GM18870 (cell line): Measurements from ENCODE around the gene SYT2.
"Not testable (repeated sequence)": the region's sequence is repeated elsewhere in the genome, so short reads cannot be mapped to it uniquely, and the experiment has no call there.

ENCODE experiments used
- ATAC-seq: cut with Tn5 transposase; IDR thresholded peaks from one replicate; pipeline ENCODE4 v1.9.1; 2021; ENCODE audit warnings: moderate library complexity; ENCODE audit not compliant: unreplicated experiment

SYT2 gene

DNA sequence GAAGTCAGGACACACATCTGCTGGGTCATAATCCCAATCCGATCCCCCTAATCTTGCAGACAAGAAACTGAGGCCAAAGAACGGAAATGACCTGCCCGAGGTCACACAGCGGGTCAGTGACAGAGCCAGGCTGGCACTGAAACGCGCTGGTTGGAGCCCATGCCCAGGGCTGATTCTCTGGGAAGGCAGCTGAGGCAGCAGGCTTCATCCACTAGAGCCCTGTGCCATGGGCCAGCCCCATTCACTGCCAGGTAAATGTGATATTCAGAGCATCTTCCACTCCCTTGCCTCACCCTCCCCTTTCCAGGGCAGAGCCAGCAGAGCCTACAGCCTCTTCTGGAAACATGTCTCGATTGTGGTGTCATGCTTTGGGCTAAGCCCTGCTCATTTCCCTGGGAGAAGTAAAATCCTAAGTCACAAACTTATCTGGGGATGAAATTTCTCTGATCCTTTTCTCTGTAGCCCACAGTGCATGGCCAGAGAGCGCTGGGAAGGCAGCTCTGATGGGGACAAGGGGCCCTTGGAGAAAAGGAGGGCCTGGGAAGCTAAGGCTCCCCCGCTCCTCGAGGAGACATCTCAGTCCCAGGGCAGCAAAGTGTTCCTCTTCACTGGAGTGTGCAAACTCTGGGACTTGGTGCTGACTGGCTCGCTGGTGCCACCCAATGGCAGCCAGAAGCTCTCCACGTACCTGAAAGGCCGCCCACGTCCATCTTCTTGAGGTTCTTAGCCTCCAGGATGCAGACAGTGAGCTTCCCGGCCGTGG is 110.4 kb downstream of the SYT2 start:
- no peak for ATAC-seq

DNA sequence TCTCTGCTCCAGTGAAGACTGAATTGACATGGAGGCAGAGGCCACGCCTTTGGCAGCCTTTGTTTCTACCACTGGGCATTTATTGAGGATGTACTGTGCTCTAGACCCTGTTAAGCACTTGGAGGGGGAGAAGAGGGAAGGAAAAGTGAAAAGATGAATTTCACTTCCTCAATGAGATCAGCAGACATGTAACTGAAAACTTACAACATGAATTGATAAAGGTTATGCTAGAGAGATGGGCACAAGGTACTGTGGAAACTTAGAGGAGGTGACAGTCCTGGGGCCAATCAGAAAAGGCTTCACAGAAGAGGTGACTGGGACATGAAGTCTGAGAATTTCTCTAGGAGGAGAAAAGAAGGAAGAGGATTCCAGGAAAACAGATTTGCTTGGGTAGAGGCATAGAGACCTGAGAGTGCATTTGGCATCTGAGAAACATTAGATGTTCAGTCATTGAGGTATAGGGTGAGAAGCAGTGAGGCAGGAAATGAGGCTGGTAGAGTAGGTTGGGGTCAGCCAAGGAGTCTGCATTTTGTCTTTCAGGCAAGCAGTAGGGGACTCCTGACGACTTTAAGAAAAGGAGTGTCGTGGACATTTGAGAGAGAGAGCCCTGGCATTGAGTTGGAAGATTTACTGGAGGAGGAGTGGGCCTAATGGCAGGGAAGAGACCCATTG is 113.0 kb downstream of the SYT2 start:
- no peak for ATAC-seq

DNA sequence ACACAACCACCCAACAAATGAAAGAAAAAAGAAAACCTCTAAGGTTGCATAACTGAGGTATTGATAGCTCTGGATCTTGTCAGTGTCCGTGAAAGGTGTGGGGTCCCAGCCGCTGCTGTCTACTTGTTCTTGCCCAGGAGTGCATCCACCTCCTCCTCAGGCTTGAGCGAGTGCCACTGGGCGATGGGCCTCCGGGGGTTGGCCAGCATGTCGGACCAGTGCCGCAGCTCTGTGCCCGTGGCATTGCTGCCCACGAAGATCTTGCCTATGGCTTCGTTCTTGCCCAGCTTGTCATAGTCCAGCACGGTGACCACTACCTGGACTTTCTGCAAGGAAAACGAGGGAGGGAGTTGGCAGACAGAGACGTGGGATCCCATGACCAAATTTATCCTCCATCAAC is 113.6 kb downstream of the SYT2 start:
- no peak for ATAC-seq

DNA sequence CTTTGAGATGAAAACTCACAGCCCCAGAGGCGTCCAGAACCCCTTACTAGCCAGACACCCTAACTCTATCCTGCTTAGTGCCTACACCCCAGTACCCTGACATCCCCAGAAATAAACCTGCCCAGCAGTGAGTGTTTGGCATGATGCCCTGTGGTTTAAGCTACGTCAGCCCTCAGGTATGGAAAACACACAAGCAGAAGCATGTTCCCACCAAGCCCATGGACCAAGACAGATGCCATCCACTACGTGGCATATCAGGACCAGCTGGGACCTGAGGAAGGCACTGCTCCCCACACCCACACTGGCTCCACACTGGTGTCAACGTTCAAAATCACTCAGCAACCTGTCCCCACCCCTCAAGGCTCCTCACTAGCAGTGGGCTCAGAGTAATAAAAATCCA is 116.4 kb downstream of the SYT2 start:
- ATAC-seq = no peak

DNA sequence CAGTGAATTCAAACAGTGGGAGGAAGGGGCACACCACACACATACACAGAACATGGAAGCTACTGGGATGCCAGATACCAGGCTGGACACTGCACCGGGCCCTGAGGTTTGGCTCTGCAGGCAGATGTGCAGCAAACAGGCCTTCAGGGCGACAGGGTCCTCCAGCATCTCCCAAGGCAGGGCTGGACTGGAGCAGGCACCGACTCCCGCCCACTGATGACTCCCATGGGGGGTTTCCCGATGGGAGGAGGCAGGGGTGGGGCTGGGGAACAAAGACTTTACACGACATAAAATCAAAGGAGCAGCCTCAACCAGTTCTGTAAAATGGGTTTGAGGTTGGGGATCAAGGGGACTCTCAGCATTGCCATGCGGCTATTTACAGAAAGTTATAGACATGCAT is 118.1 kb downstream of the SYT2 start:
- ATAC-seq = no peak

DNA sequence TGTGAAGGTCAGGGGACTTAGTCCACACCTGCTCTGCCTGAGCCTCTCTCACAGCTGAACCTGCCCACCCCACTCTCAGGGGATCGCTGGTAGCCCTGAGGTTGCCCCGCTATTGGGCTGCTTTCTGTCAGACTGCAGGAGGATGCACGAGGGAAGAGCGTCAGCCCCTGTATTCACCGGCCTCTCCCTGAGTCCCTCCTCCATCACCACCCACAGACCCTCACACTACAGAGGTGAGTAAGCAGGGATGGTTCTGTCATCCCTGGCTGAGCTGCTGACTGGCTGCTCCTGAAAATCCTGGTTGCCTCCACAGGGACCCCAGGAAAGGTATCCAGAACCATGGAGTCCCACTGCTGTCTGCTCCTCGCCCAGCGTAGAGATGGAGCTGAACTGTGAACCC is 118.7 kb downstream of the SYT2 start:
- ATAC-seq = no peak

DNA sequence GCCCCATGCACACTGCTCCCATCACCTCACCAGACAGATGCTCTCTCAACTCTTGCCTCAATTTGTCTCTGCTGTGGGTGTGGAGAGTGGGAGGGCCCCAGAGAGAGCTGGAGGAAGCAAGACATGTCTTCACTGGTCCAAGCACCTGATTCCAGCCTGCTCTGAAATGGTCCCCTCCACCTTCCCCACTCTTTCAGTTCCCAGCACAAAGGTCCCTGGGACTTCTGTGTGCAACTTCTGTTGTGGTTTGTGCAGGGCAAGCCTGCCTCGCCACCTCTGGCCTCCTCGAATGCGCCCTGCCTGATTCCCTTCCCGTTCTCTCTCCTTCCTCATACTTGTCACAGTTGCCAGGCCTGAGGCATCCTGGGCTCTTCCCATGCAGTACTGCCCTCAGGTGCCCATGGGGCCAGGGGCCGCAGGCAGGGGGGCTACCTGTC is 119.3 kb downstream of the SYT2 start:
- no peak for ATAC-seq

DNA sequence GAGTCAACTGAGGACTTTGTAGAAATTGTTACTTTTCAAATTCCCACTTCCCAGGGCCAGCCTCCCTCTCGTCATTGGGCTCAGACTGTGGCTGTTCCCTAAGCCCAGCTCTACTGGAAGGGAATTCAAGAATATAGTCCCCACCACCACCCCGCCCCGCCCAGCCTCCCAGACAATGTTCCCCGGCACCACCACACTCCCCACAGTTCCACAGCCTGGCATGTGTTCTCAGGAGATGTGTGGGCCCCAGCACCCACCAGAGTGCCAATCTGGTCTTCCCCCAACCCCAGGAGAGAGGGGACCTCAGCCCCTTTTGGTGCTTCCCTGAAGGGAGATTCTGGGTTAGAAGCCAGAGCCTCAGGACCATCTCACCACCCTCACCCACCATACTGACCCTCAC is 120.1 kb downstream of the SYT2 start:
- no peak for ATAC-seq

DNA sequence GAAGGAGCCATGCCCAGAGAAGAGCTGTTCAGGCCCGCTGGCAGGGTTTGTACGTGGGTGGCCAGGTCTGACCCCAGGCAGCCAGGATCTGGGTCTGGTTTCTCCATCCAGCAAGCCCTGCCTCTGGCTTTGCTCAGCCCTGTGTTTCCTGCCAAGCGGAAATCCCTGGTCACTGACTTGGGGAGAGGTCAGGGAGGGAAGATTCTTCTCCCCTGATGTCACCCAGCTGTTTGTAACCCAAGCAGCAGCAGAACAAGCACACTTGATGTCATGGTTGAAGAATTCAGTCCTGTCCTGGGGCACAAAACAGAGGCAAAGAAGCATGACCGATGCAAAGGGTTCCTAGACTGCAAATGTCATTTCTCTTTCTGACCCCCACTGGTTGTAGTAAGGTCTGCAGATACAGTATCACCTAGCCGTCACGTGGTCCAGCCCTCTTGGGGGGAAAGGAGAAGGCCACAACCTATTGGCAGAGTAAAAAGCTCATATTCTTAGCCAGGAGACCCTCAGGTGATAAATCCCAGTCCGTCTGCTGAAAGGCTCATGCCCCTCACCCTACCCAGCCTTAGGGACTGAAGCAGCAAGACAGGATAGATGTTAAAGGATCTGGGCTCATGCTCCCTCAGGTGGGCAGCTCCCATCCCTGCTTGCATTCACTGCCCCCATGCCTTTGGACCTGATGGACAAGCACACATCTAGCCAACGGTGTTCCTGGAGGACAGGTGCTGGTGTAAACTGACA is 120.9 kb downstream of the SYT2 start:
- no peak for ATAC-seq

DNA sequence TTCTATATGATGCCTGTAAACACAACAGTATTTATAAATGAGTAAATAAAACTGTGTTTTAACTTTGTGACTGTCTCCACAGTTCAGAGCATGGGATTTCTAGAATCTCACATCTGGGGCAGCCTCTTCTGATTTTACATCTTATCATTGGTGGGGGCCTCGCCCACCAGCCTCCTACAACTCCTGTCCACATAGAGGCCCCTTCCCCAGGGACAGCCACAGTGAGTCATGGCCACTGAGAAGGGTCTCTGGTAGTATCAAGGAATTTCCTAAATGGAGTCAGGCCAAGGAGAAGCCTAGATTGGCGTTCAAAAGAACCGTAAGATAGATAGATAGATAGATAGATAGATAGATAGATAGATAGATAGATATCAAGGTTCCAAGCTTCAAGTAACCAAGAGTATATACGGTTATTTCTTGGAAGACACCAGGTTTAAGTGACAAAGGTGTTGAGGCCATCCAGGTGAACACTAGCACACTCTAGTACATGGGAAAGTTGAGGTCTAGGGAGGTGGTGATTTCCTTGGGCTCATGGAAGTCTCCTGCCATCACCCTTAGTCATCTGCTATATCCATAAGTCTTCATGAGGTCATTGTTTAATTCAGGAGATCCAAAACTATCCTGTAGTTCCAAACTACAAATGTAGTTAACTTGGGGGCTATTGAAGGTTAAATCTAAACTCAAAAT is 121.6 kb downstream of the SYT2 start:
- no peak for ATAC-seq

DNA sequence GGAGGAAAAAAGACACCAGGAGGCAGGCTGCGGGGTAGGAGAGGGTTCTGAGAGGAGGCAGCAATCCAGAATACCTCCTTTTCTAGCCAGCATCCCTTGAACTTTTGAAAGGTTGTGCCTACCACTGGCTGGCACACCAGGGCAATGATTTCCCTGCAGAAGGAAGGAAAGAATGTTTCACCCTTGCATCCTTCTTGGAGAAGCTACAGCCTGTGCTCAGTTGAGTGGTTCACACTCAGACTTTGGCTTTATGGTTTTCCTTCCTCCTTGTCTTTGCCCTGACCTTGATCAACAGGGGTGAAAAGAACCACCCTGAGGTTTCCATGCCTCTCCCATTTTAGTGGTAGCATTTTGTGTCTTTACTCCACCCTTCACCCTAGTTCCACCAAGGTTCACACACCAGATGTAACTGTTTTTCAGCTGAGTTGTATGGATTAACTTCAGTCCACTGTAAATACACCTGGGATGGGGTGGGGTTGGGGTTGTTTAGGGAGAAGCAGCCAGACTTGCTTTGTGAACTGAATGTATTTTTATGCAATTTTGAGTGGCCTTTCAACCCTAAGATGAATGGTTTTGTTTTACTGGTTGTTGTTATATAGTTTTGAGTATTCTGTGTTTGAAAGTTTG is 122.3 kb downstream of the SYT2 start:
- ATAC-seq = no peak

DNA sequence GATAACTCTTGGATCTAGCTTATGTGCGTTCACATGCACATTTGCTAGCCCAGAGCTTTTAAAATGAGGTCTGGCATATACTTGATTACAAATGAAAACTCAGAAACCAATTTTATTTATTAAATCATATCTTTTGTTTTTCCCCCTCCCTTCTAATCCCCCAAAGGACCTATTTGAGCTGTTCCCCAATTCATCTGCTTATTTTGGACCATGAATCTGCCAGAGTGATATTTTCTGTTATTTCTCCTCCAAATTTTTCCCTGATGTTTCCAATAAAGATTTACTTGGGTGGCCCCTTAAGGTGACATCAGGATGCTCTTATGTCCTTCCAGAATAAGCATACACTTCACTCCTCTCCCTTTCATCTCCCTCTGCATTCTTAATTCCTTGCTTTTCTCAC is 123.4 kb downstream of the SYT2 start:
- ATAC-seq = no peak

DNA sequence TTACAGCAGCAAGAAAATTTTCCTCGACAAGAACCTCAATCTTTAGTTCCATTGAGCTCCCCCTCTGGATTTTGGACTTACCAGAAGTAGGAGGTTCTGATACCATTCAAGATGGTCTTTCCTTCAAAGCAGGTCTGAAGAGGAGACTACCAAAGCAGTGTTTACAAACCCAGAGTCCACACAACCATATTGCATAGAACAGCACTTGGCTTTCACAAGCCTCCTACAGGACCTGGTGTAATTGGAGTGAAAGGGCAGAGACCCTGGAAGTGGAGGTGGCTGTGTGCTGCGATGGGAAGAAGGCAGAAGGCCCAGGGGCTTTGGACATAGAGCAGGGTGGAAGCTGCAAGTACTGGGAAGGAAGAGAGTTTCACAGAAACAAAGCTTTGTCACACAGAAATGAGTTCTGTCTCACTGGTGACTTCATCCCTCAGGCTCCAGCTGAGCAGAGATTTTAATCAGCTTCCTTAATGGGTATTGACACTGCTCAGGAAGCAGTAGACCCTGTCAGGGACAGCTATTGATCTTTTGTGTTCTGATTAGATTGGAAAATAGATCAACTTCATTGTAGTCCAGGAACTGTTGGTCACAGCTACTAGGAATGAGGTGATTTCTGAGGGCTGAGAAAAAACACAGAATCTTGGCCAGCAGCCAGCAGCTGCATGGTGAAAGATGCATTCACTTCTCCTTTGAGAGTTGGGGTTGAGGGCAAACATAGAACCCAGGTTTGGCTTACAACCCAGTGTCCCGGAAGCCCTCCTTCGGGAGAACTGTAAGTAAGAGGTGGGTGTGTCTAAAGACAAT is 124.0 kb downstream of the SYT2 start:
- ATAC-seq = no peak

DNA sequence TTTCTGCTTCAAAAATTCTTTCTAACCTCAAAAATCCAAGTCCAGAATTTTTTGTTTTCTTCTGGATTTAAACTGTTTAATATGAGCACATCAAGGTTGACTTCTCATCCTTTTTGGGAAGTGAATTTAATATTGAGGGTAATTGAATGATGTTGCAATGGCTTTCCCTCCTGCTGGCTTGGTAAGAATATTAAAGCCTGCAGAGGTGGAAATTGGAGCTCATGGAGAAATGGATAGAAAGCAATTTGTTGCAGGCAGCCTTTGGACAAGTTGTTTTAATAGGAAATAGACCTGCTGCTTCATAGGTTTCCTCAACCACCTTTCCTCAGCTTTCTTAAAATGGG is 124.7 kb downstream of the SYT2 start:
- ATAC-seq = no peak

DNA sequence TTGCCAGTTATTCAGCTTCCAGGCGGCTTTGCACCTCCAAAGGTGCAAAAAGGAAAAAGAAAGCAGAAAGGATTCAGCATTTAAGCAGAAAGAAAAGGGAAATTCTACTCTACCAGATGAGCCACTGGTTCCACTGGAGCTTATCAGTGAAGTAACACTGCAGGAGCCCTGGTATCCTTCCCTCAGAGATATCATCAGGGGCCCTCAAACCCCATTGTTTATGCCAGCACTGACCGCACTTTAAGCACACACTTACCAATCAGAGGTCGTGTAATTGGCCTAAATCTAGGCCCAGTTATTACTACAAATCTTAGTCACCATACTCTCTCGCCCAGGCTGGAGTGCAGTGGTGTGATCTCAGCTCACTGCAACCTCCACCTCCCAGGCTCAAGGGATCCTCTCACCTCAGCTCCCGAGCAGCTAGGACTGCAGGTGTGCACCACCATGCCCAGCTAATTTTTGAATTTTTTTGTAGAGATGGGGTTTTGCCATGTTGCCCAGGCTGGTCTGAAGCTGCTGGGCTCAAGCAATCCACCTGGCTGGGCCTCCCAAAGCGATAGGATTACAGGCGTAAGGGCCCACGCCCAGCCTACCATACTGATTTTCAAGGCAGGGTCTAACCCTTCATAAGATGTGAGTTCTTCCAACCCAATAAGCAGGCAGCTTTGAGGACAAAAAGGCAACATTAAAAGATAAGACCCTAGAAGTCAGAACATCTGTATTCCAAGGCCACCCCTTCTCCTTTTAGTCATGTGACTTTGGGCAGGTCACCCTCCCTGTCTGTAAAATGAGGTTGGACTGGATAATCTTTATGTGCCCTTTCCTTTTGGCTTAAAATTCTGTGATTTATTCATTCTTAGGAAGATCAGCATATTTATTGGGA is 125.3 kb downstream of the SYT2 start:
- no peak for ATAC-seq

DNA sequence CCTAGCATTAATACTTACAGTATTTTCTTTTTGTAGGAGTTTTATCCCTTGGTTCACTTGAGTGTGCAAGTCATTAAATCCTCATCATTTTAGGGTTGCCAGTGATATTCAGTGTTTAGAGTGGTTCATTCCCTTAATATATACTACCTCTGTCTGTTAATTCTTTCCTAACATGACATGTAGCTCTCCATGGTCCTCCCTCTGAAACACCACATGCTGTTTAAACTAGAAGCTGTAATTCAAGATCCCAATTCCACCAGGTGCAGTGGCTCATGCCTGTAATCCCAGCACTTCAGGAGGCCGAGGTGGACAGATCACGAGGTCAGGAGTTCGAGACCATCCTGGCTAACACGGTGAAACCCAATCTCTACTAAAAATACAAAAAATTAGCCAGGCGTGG is 127.9 kb downstream of the SYT2 start:
- not testable (repeated sequence) for ATAC-seq

DNA sequence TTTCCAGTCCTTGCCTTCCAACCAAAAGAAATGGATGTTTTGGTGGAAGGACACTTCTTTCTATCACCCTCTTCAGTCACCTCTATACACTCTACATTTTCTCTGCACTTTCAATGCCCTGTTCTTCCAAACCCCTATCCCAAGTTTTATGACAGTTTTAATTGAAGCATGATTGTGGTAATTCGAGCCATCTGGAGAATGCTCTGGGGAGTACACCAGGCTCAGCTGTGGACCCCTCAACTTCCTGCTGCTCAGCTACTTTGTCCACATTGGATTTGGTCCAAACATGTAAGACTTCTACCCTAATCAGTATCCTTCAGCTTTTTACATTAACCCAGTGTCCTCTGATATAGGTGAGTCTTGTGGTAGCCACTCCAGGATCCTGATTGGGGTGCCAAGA is 129.6 kb downstream of the SYT2 start:
- ATAC-seq = no peak

DNA sequence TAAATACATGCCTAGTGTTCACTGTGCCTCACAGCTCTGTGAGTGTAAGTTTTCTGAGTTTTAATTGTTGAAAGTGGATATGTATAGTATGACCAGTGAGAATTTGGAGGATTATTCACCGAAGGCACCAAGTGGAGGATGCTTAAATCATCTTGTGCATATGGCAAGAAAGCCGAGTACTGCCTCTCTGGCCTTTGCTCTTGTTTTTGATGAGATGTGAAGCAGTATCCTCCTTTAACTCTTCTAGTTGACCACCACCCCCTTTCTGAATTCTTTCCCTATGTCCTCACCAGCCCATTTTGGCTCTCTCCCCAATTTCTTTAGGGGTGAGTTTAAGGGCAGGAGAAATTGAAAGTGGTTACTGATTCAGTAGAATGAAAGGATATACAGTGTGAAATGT is 130.4 kb downstream of the SYT2 start:
- no peak for ATAC-seq

DNA sequence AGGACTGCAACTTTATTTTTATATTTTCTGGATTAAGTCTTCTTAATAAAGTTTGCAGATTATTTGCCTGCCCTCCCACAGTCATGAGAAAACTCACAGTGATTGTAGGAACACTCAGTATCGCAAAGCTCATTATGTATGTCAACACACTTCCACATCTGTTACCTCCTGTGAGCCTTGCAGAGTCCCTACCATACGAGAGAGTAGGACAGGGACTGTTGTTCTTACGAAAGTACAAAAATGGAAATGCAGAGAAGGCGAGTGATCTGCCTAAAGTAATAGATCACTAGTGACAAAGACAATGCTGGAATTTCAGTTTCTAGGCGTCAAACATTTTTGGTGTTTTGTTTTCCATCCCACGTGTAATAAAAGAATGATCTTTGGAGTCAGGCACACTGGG is 131.7 kb downstream of the SYT2 start:
- no peak for ATAC-seq
